Measurements from ENCODE around the gene PYM1.
"Not testable (repeated sequence)": the region's sequence is repeated elsewhere in the genome, so short reads cannot be mapped to it uniquely, and the experiment has no call there.

PYM1 gene

DNA sequence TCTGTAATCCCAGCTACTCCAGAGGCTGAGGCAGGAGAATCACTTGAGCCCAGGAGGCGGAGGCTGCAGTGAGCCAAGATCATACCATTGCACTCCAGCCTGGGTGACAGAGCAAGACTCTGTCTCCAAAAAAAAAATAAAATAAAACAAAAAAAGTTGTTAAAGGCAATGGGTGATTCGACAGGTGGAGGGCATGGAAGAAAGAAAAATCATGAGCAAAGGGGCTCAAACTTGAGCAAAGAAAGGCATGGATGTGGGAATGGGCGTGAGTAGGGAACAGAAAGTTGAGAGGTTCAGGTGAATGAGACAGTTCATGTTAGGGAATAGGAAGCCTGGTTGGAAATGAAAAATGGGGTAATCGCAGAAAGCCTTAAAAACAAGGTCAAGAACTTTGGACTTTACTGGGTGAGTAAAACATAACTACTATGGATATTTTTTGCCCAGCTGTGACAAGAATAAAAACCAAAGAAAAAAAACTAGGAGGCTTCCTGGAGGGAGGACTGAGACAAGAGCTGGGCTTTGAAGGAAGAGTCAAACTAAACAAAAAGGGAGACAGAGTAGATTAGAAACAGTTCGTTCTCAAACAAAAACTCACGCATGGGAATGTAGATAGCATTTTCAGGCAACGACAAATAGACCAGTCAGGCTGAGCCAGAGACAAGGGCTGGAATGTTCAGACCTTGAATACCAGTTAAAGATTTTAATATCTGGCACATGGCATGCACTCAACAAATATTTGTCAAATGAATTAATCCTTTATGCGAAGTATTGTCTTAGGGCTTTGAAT is 18.8 kb downstream of the PYM1 start:
- DNase-seq: no peak

DNA sequence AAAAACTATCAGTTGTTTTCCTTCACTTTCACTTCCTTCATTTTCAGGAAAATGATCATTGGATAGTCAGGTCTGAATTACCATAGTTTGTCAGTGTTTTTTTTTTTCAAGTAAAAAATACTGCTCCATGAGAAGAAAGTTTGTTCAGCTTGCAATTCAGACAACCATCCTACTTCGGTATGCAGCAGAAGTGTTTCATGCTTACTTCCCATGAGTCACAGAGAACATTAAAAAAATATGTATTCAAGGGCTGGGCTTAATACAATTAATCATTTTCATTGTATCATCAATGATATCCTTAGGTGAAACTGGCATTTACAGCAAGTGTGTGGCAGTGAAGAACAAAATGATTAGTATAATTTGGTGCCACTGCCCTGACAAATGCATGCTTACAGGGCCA is 21.6 kb downstream of the PYM1 start:
- no peak for DNase-seq

DNA sequence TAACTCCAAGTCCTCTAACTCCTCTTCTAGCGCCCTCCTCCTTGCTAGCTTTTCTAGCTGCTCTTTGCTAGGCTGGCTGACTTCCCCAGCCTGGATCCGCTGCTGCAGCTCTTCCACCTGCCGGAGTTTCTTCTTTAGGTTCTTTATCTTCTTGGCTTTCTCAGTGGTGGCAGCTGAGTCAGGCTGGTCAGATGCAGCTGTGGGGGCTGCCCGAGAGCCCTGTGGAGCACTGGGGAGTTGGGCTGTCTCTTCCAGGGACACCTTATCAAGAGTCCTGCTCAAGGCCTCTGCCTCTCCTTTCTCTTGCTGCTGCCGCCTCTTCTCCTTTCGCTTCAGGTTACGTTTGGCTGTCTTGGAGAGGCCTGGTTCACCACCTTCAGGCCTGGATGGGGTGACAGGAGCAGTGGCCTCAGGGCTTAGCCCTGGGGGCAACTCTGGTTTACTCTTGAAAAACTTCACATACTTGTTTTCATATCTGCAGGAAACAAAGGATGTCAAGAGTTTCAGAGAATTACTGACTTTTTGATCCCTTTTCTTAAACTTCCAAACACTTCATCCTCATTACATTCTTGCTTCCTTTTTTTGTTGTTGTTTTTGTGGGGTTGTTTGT is 25.7 kb downstream of the PYM1 start:
- DNase-seq: no peak

DNA sequence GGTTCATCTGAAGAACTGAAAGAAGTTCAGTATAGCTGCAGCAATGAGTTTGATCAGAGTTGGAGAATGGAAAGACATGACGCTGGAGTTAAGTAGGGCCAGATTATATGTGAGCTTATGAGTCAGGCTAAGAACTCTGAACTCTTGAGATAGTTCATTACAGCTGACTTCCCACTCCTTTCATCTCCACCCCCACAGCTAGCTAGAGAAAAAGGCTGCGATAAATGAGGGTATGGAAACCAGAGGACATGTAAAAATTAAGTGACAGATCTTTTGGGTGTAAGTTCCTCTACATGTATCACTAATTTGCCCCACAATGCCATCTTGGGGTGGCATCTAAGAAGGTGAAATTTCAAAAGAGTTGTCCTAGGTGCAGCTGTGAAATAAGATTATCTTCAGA is 28.6 kb downstream of the PYM1 start:
- DNase-seq: no peak

DNA sequence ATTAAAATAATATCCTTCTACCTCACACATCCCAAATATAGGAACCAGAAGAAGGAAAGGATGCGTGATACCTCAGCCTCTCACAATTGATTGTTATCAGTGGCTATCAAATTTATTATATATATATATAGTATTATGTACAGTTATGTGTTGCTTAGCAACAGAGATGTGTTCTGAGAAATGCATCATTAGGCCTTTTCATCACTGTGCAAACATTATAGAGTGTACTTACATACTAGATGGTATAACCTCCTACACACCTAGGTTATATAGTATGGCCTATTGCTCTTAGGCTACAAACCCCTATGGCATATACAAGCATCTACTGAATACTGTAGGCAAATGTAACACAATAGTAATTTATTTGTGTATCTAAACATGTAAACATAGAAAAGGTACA is 34.0 kb downstream of the PYM1 start:
- DNase-seq: no peak

DNA sequence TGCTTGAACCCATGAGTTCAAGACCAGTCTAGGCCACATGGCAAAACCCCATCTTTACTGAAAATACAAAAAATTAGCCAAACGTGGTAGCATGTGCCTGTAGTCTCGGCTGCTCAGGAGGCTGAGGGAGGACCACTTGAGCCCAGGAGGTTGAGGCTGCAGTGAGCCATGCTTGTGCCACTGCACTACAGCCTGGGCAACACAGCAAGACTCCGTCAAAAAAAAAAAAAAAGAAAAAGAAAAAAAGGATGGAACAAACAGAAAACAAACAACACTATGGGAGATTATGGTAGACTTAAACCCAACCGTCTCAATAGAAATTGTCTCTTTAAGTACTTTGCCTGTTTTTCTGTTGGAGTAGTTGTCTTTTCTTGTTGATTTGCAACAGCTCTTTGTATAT is 36.4 kb downstream of the PYM1 start:
- no peak for DNase-seq

DNA sequence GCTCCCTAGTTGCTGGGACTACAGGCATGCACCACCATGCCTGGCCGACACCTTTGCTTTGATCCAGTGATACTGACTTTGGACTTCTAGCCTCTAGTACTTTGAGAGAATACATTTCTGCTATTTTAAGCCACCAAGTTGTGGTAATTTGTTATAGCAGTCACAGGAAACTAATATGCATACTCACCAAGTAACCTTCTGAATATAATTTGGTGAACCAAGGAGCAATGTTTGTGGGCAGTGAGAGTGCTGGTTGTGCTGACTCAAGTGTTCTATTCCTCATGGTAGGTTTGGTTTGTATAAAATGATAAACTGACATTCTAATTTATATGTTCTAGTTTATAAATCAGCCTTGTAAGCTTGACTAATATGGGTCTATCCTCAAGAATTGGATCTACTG is 42.6 kb downstream of the PYM1 start:
- DNase-seq: no peak

DNA sequence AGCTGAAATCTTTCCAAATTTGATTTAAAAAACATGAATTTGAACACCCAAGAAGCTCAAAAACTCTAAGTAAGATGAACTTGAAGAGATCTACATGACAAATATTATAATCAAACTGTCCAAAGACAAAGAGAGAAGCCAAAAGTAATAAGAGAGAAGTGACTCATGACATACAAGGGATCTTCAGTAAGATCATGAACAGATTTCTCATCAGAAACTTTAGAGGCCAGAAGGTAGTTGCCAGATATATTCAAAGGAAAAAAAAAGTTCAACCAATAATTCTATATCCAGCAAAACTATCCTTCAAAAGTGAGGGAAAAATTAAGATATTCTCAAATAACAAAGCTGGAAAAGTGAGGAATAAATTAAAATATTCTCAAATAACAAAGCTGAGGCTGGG is 49.9 kb downstream of the PYM1 start:
- no peak for DNase-seq

DNA sequence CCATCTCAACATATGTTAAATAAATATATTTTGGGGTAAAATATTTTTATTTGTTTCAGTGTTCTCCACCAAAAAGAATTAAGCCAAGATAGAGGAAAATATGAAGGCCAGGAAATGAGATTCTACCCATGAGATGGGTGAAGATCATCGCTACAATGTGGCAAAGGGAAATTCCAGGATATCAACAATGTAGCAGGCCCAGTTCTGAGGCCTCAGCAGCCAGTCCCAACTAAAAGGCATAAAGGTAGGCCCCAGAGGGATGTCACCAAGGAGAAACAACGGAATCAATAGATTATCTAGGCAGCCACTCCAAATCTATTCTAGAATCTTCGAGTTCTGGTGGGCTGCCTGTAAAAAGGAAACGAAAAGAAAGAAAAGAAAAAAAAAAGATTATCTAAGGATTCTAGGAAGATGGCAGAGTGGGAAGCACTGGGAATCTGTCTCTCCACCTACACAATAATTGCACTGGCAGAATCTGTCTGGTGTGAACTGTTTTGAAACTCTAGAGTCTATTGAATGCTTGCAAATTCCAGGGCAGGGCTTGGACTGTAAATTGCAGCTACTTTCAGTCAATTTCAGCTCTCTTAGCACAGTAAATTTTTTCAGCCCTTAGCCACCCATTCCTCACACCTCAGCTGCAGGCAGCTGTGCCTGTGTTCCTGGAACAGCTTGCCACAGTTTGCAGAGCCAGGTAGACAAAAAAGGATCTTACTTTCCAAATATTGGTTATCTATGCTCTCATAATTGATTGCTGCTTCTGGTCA is 51.8 kb downstream of the PYM1 start:
- DNase-seq: no peak

DNA sequence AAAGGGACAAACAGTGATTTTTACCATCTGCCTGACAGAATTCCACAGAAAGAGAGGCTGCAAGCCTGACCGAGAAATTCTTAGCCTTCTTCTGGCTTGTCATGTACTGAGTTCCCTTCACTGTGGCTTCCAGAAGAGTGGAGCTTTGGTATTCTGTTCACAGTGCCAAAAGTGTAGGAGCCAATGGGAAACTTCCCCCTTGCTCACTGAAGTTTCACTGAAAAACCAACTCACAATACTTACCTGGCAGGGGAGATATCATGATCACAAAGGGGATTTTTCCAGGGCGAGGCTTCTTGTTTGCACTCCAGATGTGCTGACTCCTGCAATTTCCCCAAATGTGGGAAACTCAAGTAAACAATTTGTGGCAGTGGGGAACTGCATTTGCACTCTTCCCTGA is 53.3 kb downstream of the PYM1 start:
- DNase-seq: no peak

DNA sequence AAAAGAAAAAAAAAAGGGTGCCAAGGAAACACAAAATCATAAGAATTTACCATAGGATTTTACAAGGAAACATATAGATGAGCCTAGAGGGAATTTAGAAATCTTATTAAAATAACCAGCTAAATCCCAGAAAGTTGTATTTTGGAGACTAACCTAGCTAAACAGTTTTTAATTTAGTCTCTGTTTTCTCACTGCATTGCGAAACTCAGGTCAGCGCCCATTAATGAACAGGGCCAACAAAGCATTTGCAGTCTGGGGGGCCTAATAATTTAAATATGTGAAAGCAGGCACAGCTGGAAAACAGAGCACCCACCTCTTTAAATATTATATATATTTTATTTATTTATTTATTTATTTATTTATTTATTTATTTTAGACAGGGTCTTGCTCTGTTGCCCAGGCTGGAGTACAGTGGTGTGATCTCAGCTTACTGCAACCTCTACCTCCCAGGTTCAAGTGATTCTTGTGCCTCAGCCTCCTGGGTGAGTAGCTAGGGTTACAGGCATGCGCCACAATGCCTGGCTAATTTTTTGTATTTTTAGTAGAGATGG is 61.2 kb downstream of the PYM1 start:
- DNase-seq: not testable (repeated sequence)

DNA sequence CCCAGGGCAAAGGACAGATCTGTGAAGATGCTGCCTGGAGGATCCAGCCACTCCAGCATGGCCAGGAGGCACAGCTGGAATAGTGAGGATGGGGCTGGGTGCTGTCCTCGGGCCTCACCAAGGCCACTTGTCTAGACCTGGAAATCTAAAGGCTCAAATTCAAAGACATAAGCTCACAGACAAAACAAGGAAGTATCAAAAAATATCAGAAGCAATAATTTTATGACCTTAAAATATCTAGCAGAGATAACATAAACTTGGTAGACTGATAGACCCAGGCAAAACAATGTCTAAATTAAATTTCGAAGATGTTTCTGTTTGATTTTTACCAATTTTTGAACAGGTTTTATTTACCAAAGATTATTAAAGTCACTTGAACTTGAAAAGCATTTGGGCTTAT is 62.4 kb downstream of the PYM1 start:
- no peak for DNase-seq

DNA sequence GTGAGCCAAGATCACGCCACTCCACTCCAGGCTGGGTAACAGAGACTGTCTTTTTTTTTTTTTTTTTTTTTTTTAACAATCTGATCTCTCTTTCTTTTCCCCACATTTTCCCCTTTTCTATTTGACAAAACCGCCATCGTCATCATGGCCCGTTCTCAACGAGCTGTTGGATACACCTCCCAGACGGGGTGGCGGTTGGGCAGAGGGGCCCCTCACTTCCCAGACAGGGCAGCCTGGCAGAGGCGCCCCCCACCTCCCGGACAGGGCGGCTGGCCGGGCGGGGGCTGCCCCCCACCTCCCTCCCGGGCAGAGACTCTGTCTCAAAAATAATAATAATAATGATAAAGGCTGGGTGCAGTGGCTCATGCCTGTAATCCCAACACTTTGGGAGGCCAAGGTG is 64.8 kb downstream of the PYM1 start:
- not testable (repeated sequence) for DNase-seq

DNA sequence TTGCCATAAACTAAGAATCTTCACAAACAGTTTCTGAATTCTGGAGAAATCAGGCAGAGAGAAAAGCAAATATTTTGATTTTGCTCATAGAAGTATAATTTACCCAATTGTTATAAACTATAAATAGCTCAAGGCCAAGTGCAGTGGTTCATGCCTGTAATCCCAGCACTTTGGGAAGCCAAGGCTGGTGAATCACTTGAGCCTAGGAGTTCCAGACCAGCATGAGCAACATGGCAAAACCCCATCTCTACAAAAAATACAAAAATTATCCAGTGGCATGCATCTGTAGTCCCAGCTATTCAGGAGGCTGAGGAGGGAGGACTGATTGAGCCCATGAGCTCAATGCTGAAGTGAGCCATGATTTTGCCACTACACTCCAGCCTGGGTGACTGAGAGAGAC is 65.4 kb downstream of the PYM1 start:
- DNase-seq: no peak

DNA sequence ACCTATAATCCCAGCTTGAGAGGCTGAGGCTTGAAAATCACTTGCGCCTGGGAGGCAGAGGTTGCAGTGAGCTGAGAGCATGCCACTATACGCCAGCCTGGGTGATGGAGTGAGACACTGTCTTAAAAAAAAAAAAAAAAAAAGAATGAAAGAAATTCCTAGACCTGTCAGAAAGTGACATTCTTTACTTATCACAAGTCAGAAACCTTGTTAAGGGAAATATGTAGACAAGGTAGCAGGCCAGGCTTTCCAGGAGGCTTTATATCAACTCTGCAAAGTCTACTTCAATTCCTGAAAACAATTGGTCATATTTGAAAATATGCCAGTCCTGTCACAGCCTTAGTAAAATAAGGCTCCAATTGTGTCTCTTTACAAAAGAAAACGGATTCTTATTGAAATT is 65.8 kb downstream of the PYM1 start:
- no peak for DNase-seq

DNA sequence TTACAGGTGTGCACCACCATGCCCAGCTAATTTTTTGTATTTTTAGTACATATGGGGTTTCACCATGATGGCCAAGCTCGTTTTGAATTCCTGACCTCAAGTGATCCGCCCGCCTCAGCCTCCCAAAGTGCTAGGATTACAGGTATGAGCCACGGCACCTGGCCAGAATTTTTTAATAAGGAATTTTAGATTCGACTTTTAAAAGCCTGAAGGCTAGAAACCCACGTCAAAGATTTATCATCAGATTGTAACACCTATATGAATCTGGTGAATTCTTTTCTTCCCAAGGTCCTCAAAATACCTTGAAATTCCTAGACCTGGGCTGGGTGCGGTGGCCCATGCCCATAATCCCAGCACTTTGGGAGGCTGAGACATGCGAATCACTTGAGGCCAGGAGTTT is 66.3 kb downstream of the PYM1 start:
- DNase-seq: no peak

DNA sequence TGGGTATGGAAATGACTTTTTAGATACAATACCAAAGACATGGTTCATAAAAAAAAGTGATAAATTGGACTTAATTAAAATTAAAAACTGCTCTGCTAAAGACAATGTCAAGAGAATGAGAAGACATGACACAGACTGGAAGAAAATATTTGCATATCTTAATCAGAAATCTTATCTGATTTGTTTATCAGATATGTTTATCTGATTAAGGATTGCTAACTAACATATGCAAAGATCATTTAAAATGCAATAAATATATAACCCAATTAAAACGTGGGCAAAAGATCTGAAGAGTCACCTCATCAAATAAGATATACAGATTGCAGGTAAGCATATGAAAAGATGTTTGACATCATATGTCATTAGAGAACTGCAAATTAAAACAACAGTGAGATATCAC is 75.0 kb downstream of the PYM1 start:
- DNase-seq: no peak

Data from central memory CD4-positive, alpha-beta T cell (primary cell).